OCI-LY3 (cell line): ENCODE data around the gene PRDX3.

Experiments used
- EZH2phosphoT487 ChIP-seq: fragments of 200-600 bp; shearing (Covaris generic); IDR thresholded peaks from 2 replicates; pipeline ENCODE4 v1.6.1; 2018; ENCODE audit warnings: antibody characterized with exemption, mixed run types, low read depth
- TF ChIP-seq, protein P1 (sequence below): fragments of 200-600, 300-600 bp; sonication (generic); IDR thresholded peaks from 2 replicates; pipeline ENCODE4 v1.5.1; 2014; ENCODE audit warnings: antibody characterized with exemption, low read length, low read depth

GRCh38 chr10:119197921-119198320 lies 19.3 kb upstream of the PRDX3 start:
- TF ChIP-seq, protein P1, sequence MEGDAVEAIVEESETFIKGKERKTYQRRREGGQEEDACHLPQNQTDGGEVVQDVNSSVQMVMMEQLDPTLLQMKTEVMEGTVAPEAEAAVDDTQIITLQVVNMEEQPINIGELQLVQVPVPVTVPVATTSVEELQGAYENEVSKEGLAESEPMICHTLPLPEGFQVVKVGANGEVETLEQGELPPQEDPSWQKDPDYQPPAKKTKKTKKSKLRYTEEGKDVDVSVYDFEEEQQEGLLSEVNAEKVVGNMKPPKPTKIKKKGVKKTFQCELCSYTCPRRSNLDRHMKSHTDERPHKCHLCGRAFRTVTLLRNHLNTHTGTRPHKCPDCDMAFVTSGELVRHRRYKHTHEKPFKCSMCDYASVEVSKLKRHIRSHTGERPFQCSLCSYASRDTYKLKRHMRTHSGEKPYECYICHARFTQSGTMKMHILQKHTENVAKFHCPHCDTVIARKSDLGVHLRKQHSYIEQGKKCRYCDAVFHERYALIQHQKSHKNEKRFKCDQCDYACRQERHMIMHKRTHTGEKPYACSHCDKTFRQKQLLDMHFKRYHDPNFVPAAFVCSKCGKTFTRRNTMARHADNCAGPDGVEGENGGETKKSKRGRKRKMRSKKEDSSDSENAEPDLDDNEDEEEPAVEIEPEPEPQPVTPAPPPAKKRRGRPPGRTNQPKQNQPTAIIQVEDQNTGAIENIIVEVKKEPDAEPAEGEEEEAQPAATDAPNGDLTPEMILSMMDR = no peak
- TF ChIP-seq EZH2phosphoT487 = no peak
